HepG2 (cell line): ENCODE results near the gene CTPS2. TPM values are rescaled to one million over a fixed set of nuclear protein-coding genes. Genes with fewer than 3 reads are reported as not detected.

Experiments
- CCDC6 ChIP-seq: sonication (generic); formaldehyde crosslinking; IDR thresholded peaks from 2 replicates; pipeline ENCODE4 v1.8.1; 2022; ENCODE audit warnings: mild to moderate bottlenecking, missing genetic modification reagents, moderate library complexity
- CEBPB ChIP-seq: IDR thresholded peaks from 2 replicates; pipeline ENCODE4 v1.6.1; 2011; ENCODE audit warnings: low read depth, low read length, improper control_type of control experiment, borderline replicate concordance
- DMAP1 ChIP-seq: IDR thresholded peaks from 2 replicates; pipeline ENCODE4 v1.6.1; 2016
- HNF1B ChIP-seq: sonication (generic); formaldehyde crosslinking; IDR thresholded peaks from 2 replicates; pipeline ENCODE4 v1.5.1; 2020; ENCODE audit warnings: mild to moderate bottlenecking, moderate library complexity, missing genetic modification reagents
- HOXA9 ChIP-seq: sonication (generic); formaldehyde crosslinking; IDR thresholded peaks from 2 replicates; pipeline ENCODE4 v1.8.1; 2022; ENCODE audit warnings: missing genetic modification reagents, mild to moderate bottlenecking, moderate library complexity, borderline replicate concordance
- LCORL ChIP-seq, 2 experiments: fragments of 450-650 bp in 1 of 2; sonication (generic) in 1 of 2; formaldehyde crosslinking in 1 of 2; IDR thresholded peaks; 2 replicates each; pipeline versions ENCODE4 v1.5.0 to v1.6.1; 2017 to 2020; ENCODE audit warnings: antibody characterized with exemption in 1 of 2, missing genetic modification reagents in 1 of 2
- MEIS2 ChIP-seq: sonication (generic); formaldehyde crosslinking; IDR thresholded peaks from 2 replicates; pipeline ENCODE4 v1.9.0; 2021; ENCODE audit warnings: mild to moderate bottlenecking, missing genetic modification reagents
- MTERF4 ChIP-seq: sonication (generic); formaldehyde crosslinking; IDR thresholded peaks from 2 replicates; pipeline ENCODE4 v1.8.0; 2023; ENCODE audit warnings: mild to moderate bottlenecking, missing genetic modification reagents
- MYC ChIP-seq: sonication (generic); formaldehyde crosslinking; IDR thresholded peaks from 2 replicates; pipeline ENCODE4 v1.9.0; 2021; ENCODE audit warnings: missing genetic modification reagents, borderline replicate concordance
- POLR2G ChIP-seq: fragments of 200-400 bp; formaldehyde crosslinking; IDR thresholded peaks from 2 replicates; pipeline ENCODE4 v1.6.1; 2018; ENCODE audit warnings: mild to moderate bottlenecking, low read depth, low read length, moderate library complexity
- RAD21 ChIP-seq: fragments of 450-650 bp; formaldehyde crosslinking; IDR thresholded peaks from 2 replicates; pipeline ENCODE4 v1.5.0; 2020; ENCODE audit warnings: mild to moderate bottlenecking
- RXRA ChIP-seq: sonication (generic); formaldehyde crosslinking; IDR thresholded peaks from 2 replicates; pipeline ENCODE4 v1.5.1; 2020; ENCODE audit warnings: missing genetic modification reagents
- SNAI1 ChIP-seq: sonication (generic); formaldehyde crosslinking; IDR thresholded peaks from 2 replicates; pipeline ENCODE4 v1.5.0; 2020; ENCODE audit warnings: mild to moderate bottlenecking, missing genetic modification reagents, borderline replicate concordance
- ZFX ChIP-seq: sonication (generic); formaldehyde crosslinking; IDR thresholded peaks from 2 replicates; pipeline ENCODE4 v1.4.0; 2020; ENCODE audit warnings: mild to moderate bottlenecking, low read depth, missing genetic modification reagents, moderate library complexity
- ZHX1 ChIP-seq: sonication (generic); formaldehyde crosslinking; IDR thresholded peaks from 2 replicates; pipeline ENCODE4 v1.8.1; 2022; ENCODE audit warnings: low read depth, mild to moderate bottlenecking, missing genetic modification reagents
- ZIK1 ChIP-seq: sonication (generic); formaldehyde crosslinking; IDR thresholded peaks from 2 replicates; pipeline ENCODE4 v1.5.0; 2020; ENCODE audit warnings: mild to moderate bottlenecking, low read depth, missing genetic modification reagents, borderline replicate concordance
- ZMYM3 ChIP-seq: sonication (generic); formaldehyde crosslinking; IDR thresholded peaks from 2 replicates; pipeline ENCODE4 v1.5.1; 2020; ENCODE audit warnings: mild to moderate bottlenecking, missing genetic modification reagents
- ZNF136 ChIP-seq: sonication (generic); formaldehyde crosslinking; IDR thresholded peaks from 2 replicates; pipeline ENCODE4 v1.8.1; 2022; ENCODE audit warnings: low read depth, mild to moderate bottlenecking, moderate library complexity, missing genetic modification reagents
- ZNF180 ChIP-seq: sonication (generic); formaldehyde crosslinking; IDR thresholded peaks from 2 replicates; pipeline ENCODE4 v1.4.0; 2020; ENCODE audit warnings: low read depth, missing genetic modification reagents, borderline replicate concordance
- ZNF276 ChIP-seq: sonication (generic); formaldehyde crosslinking; IDR thresholded peaks from 2 replicates; pipeline ENCODE4 v1.4.0; 2020; ENCODE audit warnings: mild to moderate bottlenecking, low read depth, missing genetic modification reagents
- ZNF761 ChIP-seq: sonication (generic); formaldehyde crosslinking; conservative IDR thresholded peaks from 2 replicates; pipeline ENCODE4 v1.4.0; 2020; ENCODE audit warnings: mild to moderate bottlenecking, missing genetic modification reagents
- ZSCAN25 ChIP-seq: sonication (generic); formaldehyde crosslinking; IDR thresholded peaks from 2 replicates; pipeline ENCODE4 v1.8.0; 2022; ENCODE audit warnings: mild to moderate bottlenecking, missing genetic modification reagents
- polyA plus RNA-seq, 8 experiments: library from polyadenylated mRNA; depleted of rRNA in 3 of 8; stranded (reverse) in 7 of 8; unstranded in 1 of 8; fragments of >200 nt; fragmentation: Illumina TruSeq in 4 of 8; extraction: Trizol in 4 of 8; gene quantifications; 2 replicates each; pipeline versions ENCODE4 v1.2.1 to v1.2.3, GENCODE V29; 2011 to 2016; ENCODE audit warnings: low read depth in 4 of 8, missing spikeins in 1 of 8, mixed read lengths in 1 of 8; ENCODE audit not compliant: insufficient read depth in 1 of 8
- total RNA-seq, 5 experiments: library from RNA; depleted of rRNA; stranded (reverse); fragments of >200 nt; fragmentation: Illumina TruSeq; extraction: Trizol; gene quantifications; 2 replicates each; pipeline ENCODE4 v1.2.3, GENCODE V29; 2016; ENCODE audit warnings: low read depth in 1 of 5

CTPS2 gene
- total and polyA plus RNA-seq, 2 of the 13 experiments (the other 11 are each of a cell fraction or from before 2014, with no cell fraction given): 10.3 to 26.1 TPM

- TF ChIP-seq HNF1B (CRISPR knock-in tag): 0 out of 2 replicates have a peak, but pooled peaks have one; percentile 43
- no peak for TF ChIP-seq ZHX1
- no peak for TF ChIP-seq ZNF180 (CRISPR knock-in tag)
- 0 out of 2 replicates have a peak, but pooled peaks have one; percentile 17 for TF ChIP-seq MYC (CRISPR knock-in tag)
- TF ChIP-seq ZIK1 (CRISPR knock-in tag): peak; percentile 99
- TF ChIP-seq ZFX (CRISPR knock-in tag): peak; percentile 86
- no peak for TF ChIP-seq ZMYM3
- 0 out of 2 replicates have a peak, but pooled peaks have one; percentile 41 for TF ChIP-seq SNAI1 (CRISPR knock-in tag)
- no peak for TF ChIP-seq LCORL (IDR thresholded peaks at IDR 0.05)
- 0 out of 2 replicates have a peak, but pooled peaks have one; percentile 34 for TF ChIP-seq LCORL (CRISPR knock-in tag; IDR thresholded peaks at IDR 0.05)
- peak; percentile 22; the same call in 1 of the 2 replicates for TF ChIP-seq ZNF761 (CRISPR knock-in tag)
- peak; percentile 57; the same call in 1 of the 2 replicates for TF ChIP-seq RXRA (CRISPR knock-in tag)
- no peak for TF ChIP-seq ZNF276 (CRISPR knock-in tag)
- TF ChIP-seq ZNF136 (CRISPR knock-in tag): no peak
- no peak for TF ChIP-seq CEBPB
- TF ChIP-seq MTERF4: 0 out of 2 replicates have a peak, but pooled peaks have one; percentile 34
- TF ChIP-seq ZSCAN25: 0 out of 2 replicates have a peak, but pooled peaks have one; percentile 17
- peak; percentile 56; the same call in 1 of the 2 replicates for TF ChIP-seq CCDC6 (CRISPR knock-in tag)
- TF ChIP-seq MEIS2 (CRISPR knock-in tag): no peak
- TF ChIP-seq POLR2G: peak; percentile 80
- TF ChIP-seq HOXA9 (CRISPR knock-in tag): no peak
- TF ChIP-seq RAD21: no peak
- TF ChIP-seq DMAP1 (CRISPR knock-in tag): peak; percentile 56; the same call in 1 of the 2 replicates
Measured at GRCh38 chrX:16712548-16713155, at the start of gene CTPS2 (continued).
